Activated CD8-positive, alpha-beta memory T cell treated with anti-CD3 and anti-CD28 coated beads, Interleukin-2, amount 50 U/mL, for 24 hours (primary cell): ENCODE data around the gene PIEZO2.
"Not testable (repeated sequence)": the region's sequence is repeated elsewhere in the genome, so short reads cannot be mapped to it uniquely, and the experiment has no call there.

ENCODE experiments used
- DNase-seq: peaks from one replicate; pipeline ENCODE4 v3.0.0-alpha.2; 2020; ENCODE audit errors: extremely low read depth

Gene PIEZO2

DNA sequence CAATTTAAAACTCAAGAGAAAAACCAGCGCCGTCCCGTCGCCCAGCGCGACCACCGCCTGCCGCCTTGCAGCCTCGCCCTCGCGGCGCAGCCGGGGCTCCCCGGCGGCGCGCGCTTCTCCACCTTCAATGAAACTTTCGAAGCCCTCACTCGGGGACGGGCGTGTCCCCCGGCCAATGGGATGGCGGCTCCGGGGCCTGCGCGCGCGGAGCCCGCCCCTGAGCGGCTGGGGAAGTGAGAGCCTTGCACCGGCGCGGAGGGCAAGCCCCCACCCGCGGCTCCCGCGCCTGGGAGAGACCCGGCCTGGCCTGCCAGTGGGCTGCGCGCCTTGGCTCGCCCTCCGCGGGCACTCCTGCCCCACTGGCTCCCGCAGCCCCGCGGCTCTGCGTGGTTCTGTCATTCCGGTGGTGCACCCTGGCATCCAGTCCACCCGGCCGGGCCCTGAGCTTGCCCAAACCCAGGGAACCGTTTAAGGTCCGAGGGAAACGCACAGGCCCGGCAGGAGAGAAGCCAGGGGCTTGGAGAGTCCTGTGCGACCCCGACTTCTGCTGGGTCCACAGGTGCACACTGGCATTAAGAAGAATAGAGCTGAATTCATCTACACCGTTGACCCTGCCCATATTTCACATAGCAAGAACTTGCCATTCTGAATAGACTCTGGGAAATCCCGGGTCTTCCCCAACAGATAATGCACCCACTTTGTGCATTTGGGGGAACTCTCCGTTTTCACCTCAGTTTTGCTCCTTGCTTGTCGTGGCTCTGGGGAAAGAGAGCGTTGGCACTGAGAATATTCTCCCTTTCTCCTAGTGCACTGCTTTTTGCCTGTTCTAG lies at the start of gene PIEZO2:
Gene PIEZO2 (minus strand): TSS at position 129 of the 830 bp plus-strand sequence. CDS start 981 bp downstream, outside the sequence.
- DNase-seq: no peak

DNA sequence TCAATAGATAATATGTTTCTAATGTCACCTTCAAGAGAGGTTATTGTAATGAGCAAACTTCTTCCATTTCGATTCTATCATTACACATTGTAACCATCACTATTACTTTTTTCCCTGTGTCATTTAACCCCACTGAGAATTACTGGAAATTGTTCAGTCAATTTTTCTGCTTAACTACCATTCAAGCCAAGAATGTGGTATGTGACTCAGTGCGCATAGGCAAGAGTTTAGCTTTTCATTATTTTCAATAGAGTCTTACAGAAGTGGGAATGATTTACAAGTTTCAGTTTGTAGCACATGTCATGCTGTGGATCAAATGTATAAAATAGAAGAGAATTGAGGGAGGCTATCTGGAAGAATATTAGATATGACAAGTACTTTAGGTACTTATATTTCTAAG lies 34.3 kb upstream of the PIEZO2 start:
- DNase-seq: no peak

DNA sequence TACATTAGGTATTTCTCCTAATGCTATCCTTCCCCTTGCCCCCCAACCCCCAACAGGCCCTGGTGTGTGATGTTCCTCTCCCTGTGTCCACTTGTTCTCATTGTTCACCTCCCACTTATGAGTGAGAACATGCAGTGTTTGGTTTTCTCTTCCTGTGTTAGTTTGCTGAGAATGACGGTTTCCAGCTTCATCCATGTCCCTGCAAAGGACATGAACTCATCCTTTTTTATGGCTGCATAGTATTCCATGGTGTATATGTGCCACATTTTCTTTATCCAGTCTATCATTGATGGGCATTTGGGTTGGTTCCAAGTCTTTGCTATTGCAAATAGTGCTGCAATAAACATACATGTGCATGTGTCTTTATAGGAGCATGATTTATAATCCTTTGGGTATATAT lies 32.3 kb upstream of the PIEZO2 start:
- not testable (repeated sequence) for DNase-seq

- DNase-seq: no peak
These were observed 30.7 kb upstream of the PIEZO2 start for GRCh38 chr18:11179959-11180519.

- DNase-seq: no peak
These were observed 29.7 kb upstream of the PIEZO2 start for GRCh38 chr18:11178951-11179549.

- DNase-seq: no peak
These were observed 28.0 kb upstream of the PIEZO2 start for GRCh38 chr18:11177382-11177781.

DNA sequence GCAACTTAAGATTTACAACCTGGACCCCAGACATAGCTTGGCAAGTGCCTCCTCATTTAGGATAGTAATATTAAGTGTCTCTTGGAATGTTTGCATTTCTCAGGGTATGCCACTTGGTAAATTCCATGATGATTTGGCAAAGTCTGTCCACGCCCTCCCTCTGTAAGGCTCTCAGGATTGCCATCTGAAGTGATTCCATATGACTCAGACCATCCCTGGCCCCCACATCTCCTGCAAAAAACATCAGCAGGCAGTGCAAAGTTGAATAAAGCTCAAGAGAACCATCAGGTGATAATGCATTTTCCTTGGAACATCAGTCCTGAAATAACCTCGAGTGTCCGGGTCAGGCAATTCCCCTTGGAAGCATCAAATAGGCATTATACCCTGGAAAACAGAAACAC lies 27.1 kb upstream of the PIEZO2 start:
- no peak for DNase-seq

GRCh38 chr18:11175266-11175979 lies 26.1 kb upstream of the PIEZO2 start:
- no peak for DNase-seq

DNA sequence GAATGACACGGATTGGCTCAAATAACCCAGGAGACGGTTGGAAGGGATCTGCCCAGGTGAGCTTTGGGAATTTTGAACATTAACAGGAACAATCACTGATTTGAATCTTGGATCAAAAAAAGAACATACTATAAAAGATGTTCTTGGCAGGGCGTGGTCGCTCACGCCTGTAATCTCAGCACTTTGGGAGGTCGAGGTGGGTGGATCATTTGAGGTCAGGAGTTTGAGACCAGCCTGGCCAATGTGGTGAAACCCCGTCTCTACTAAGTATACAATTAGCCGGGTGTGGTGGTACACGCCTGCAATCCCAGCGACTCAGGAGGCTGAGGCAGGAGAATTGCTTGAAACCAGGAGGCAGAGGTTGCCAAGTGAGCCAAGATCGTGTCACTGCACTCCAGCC lies 24.8 kb upstream of the PIEZO2 start:
- not testable (repeated sequence) for DNase-seq

DNA sequence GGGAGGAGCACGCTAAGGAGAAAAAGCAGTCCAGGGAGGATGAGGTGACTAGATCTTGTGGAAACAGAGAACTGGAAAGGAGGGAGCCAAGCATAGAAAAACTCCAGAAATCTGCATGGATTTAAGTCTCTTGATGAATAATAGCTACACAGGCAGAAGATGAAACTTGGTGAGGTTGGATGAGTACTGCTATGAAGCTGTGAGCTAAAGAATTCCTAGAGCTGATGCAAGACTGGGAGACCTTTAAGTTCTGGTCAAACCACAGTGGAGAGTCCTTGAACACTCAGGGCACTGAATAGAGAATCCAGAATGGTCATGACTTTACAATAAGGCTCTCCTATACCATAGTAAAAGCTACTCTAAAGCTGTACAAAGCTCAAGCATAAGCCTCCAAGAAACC lies 18.4 kb upstream of the PIEZO2 start:
- no peak for DNase-seq

DNA sequence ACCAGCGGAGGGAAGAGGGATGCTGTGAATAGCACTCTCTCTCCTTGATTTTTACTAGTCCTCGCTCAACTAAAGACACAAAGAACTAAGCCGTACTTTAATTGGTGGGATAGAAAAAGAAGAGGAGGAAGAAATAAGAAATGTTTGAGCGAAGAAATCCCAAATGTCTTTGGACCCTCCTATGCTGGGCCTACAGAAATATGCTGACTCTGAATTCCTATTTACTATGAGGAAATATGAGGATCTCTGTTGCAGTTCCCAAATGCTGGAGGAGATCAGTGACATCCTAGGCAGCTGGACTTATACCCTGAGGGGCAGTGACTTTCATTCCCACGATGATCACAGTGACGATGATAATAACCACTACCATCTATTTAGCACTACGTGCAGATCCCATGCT lies 16.6 kb upstream of the PIEZO2 start:
- DNase-seq: no peak

DNA sequence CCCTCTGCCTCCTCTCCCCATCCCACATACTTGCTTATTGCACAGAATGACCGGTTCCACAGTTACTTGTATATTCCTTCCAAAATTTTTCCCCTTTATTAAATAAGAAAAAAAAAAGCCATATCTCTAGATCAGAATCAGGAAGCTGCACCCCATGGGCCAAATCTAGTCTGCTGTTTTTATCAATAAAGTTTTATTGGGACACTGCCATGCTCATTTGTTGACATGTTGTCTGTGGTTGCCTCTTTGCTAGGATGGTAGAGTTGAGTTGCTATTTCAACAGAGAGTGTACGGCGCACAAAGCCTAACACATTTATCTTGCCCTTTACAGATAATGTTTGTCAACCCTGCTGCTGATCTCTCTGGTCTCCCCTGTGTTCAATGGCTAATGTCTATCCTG lies 15.8 kb upstream of the PIEZO2 start:
- DNase-seq: no peak

DNA sequence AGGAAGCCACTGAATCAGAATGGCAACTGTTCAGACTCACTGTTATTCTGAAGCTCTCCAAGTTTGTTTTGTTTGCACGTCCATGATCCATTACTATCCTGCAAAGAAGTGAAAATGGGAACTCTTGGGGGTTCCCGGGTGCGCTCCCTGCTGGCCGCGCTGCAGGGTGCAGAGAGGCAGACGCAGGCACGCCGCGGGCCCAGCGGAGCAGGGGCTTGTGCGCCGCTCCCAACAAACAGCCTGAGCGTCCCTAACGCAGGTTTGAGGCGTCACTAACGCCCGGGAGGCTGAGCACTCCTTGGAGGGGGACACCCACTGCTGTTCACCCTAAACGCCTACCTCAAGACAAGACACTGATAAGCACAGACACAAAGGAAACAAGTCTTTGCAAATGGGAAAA lies 14.3 kb upstream of the PIEZO2 start:
- no peak for DNase-seq

- DNase-seq: no peak
These were observed 13.5 kb upstream of the PIEZO2 start for GRCh38 chr18:11162889-11163288.

DNA sequence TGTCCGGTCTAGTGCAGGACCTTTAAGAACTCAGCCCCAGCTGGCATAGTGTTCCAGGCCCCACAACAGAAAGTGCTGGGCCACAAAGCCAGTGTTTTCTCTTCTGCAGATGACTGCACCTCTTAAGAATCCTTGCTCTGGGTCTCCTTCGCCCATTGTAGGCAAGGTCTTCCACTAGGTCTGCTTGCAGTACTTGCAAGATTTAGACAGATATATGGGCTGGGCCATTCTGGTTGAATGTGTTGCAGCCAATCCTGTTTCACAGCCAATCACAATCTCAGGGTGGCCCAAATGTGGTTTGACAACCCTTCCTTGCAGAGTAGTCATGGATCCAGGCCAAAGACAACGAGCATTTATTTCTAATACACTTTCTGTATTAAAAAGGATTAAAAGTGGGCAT lies 13.1 kb upstream of the PIEZO2 start:
- no peak for DNase-seq

GRCh38 chr18:11160313-11160712 lies 10.9 kb upstream of the PIEZO2 start:
- no peak for DNase-seq

GRCh38 chr18:11159844-11160243 lies 10.5 kb upstream of the PIEZO2 start:
- no peak for DNase-seq

GRCh38 chr18:11156978-11157377 lies 7.6 kb upstream of the PIEZO2 start:
- DNase-seq: no peak

DNA sequence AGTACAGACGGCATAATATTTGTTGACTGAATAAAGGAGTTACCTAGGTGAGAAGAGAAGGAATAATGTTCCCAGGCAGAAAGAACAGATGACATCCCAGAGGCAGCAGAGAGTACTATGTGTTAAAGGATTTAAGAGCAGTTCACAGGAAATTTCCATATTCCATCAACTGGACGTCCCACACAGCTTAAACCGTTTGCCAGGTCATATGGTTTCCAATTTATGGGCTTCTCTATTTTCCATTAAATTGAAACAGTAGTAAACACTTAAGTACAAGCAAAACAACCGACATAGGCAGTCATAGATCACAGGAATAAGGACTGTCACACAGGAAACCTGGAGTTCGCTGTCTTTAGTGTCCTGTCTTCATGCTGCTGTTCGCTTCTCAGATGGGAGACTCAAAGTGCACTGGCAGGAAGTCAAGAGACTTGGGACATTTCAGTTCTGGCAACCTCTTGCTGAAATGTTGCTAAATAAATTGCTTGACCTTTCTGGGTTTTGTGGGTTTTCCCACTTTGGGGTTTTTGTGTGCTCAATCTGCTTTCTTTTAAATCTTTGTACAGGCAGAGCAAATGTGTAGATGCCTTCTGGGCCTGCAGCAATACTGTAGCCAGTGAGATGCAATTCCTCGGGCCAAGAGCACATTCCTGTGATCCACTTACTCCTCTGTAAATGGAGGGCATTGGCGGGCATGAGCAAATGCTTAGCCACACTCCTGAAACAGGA lies 5.8 kb upstream of the PIEZO2 start:
- no peak for DNase-seq

- DNase-seq: no peak
These were observed 5.1 kb upstream of the PIEZO2 start for GRCh38 chr18:11154368-11154989.

DNA sequence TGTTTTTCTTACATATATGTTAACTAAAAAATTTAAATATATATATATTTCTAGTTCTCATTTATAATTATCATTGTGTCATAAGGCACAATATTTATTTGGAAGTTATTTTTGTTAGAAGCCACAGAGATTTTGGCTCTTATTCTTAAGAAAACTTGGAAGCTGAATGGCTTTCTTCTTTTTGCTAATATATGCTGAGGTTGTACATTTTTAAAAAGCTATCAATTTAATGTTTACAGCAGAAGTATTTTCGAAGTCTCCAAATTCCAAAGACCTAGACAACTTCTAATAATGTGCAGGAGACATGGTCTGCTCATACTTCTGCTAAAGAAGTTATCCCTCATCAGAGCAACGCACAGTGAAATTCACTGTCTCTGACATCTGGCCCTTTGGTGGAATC lies 3.7 kb upstream of the PIEZO2 start:
- no peak for DNase-seq

DNA sequence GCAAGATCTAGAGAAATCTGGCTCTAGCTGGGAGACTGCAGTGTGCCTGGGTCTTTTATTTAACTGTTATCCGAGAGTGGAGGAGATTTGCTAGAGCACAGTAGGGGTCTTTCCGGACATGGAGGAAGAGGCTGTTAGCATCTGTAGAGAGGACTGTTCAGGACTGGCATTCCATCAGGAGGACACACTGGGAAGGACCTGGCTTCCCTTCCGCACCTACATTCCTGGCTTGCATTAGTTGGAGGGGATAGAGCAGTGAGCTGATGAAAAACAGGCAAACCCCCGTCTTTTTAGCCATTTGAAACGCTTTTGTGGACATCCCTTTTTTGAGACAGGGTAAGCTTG lies 874 bp upstream of the PIEZO2 start:
- DNase-seq: no peak
